ENCODE measurements around the gene FBRS.
"Not testable (repeated sequence)": the region's sequence is repeated elsewhere in the genome, so short reads cannot be mapped to it uniquely, and the experiment has no call there.

Gene FBRS

GRCh38 chr16:30657866-30658730 lies at the start of gene FBRS:
FBRS (plus strand) TSS chr16:30658431; CDS start chr16:30659519, 1,088 bp downstream.
- peak; percentile 99 to 100 for DNase-seq (ENCODE audit: low read depth in 2 of 2)

- DNase-seq (ENCODE audit: low read depth in 2 of 2) = peak in 1 of 2 donors; percentile 27
Observed at GRCh38 chr16:30609002-30609925, 49.0 kb upstream of the FBRS start.

GRCh38 chr16:30609926-30610839 lies 48.0 kb upstream of the FBRS start, which contains the start of gene ZNF689:
ZNF689 (minus strand) TSS chr16:30610389; CDS start chr16:30610041, 348 bp downstream.
- DNase-seq (ENCODE audit: low read depth in 2 of 2) = peak; percentile 84 to 87

- DNase-seq (ENCODE audit: low read depth in 2 of 2) = peak in 1 of 2 donors; percentile 41
Observed at GRCh38 chr16:30615358-30616091, 42.7 kb upstream of the FBRS start.

GRCh38 chr16:30619202-30619601 lies 39.0 kb upstream of the FBRS start:
- no peak for DNase-seq (ENCODE audit: low read depth in 2 of 2)

- no peak for DNase-seq (ENCODE audit: low read depth in 2 of 2)
Observed at GRCh38 chr16:30619638-30620037, 38.6 kb upstream of the FBRS start.

- no peak for DNase-seq (ENCODE audit: low read depth in 2 of 2)
Observed at GRCh38 chr16:30620169-30620568, 38.1 kb upstream of the FBRS start.

- no peak for DNase-seq (ENCODE audit: low read depth in 2 of 2)
Observed at GRCh38 chr16:30621765-30622164, 36.5 kb upstream of the FBRS start.

- no peak for DNase-seq (ENCODE audit: low read depth in 2 of 2)
Observed at GRCh38 chr16:30622455-30623032, 35.7 kb upstream of the FBRS start.

- no peak for DNase-seq (ENCODE audit: low read depth in 2 of 2)
Observed at GRCh38 chr16:30623536-30624283, 34.5 kb upstream of the FBRS start.

- DNase-seq (ENCODE audit: low read depth in 2 of 2) = no peak
Observed at GRCh38 chr16:30626236-30626635, 32.0 kb upstream of the FBRS start.

- DNase-seq (ENCODE audit: low read depth in 2 of 2) = peak; percentile 69 to 91
Observed at GRCh38 chr16:30628628-30629540, 29.3 kb upstream of the FBRS start.

- DNase-seq (ENCODE audit: low read depth in 2 of 2) = not testable (repeated sequence)
Observed at GRCh38 chr16:30632454-30632853, 25.8 kb upstream of the FBRS start.

GRCh38 chr16:30633526-30633925 lies 24.7 kb upstream of the FBRS start:
- DNase-seq (ENCODE audit: low read depth in 2 of 2) = no peak

- no peak for DNase-seq (ENCODE audit: low read depth in 2 of 2)
Observed at GRCh38 chr16:30636599-30636998, 21.6 kb upstream of the FBRS start.

- DNase-seq (ENCODE audit: low read depth in 2 of 2) = not testable (repeated sequence)
Observed at GRCh38 chr16:30637139-30637538, 21.1 kb upstream of the FBRS start.

GRCh38 chr16:30637944-30638343 lies 20.3 kb upstream of the FBRS start:
- no peak for DNase-seq (ENCODE audit: low read depth in 2 of 2)

- no peak for DNase-seq (ENCODE audit: low read depth in 2 of 2)
Observed at GRCh38 chr16:30641378-30641982, 16.8 kb upstream of the FBRS start.
